GM10248 (cell line): Measurements from ENCODE around the gene NUDT14.

Experiments
- CTCF ChIA-PET: fragments of 300-600 bp; sonication (Branson Sonifier 250); formaldehyde crosslinking; extraction: SDS; loops from one replicate; lab custom pipeline; 2021; ENCODE audit warnings: antibody characterized with exemption; lab: Yijun Ruan, JAX
- POLR2A ChIA-PET: fragments of 350-650 bp; sonication (Branson Sonifier 250); formaldehyde crosslinking; extraction: SDS; loops from one replicate; lab custom pipeline; 2020; ENCODE audit warnings: antibody characterized with exemption; lab: Yijun Ruan, JAX
- DNase-seq: peaks from one replicate; pipeline ENCODE4 v3.0.0; 2012; ENCODE audit errors: extremely low spot score
- CTCF ChIP-seq: IDR thresholded peaks from 2 replicates; pipeline ENCODE4 v1.5.1; 2012; ENCODE audit warnings: mild to moderate bottlenecking, low read depth; ENCODE audit errors: extremely low read depth, missing control alignments, control extremely low read depth

The NUDT14 gene

GRCh38 chr14:105212541-105213300 lies 31.6 kb upstream of the NUDT14 start:
- DNase-seq, result no peak
- ChIA-PET POLR2A (no interaction called here), CTCF (no interaction called here)
- no peak for TF ChIP-seq CTCF

GRCh38 chr14:105211758-105212089 lies 30.6 kb upstream of the NUDT14 start:
- DNase-seq, result no peak
- ChIA-PET CTCF (no interaction called here), POLR2A (interaction anchor here (0.5 kb wide), 1 partner anchor 153 kb away, joined by 5 read pairs; no protein-coding TSS in a partner anchor)
- TF ChIP-seq CTCF, result no peak

GRCh38 chr14:105211086-105211757 lies 30.1 kb upstream of the NUDT14 start:
- no peak for TF ChIP-seq CTCF
- ChIA-PET POLR2A (interaction anchor here (0.5 kb wide), 1 partner anchor 154 kb away, joined by 5 read pairs; no protein-coding TSS in a partner anchor), CTCF (no interaction called here)
- DNase-seq, result no peak

DNA sequence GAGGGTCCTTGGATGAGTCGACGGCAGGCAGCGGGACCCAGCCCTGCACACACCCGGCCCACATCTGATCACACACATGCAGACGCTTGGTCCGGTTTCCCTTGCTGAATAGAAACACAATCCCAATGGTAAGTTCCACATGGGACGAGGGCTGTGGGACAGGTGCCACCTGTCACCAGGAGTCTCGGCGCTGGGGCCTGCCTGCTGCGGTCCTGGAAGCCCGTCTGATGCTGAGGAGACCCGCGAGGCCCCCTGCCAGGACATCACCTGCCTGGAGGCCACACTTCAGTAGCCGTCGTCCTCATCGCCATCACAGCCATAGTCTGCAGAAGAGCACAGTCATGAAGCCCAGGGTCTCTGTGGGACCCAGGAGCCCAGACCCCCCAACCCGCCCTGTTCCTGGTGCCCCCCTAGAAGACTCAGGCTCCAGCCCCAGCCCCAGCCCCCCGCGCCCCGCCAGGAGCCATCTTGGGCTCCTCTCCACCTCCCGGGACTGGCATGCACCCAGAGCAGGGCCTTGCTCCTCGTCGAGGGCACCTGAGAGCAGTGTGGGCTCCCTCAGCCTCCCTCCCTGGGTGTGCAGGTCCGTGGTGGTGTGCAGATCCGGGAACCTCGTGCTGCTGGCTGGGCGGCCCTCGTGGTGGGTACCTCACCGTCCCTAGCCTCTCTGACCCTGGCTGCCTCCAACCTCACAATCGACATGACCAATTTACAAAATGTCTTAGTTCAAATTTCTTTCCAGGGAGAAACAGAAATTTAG lies 29.3 kb upstream of the NUDT14 start:
- POLR2A ChIA-PET, result no interaction called here
- TF ChIP-seq CTCF, result no peak
- CTCF ChIA-PET, result no interaction called here
- no peak for DNase-seq

GRCh38 chr14:105209646-105210045 lies 28.5 kb upstream of the NUDT14 start:
- CTCF ChIA-PET, result no interaction called here
- POLR2A ChIA-PET, result no interaction called here
- no peak for TF ChIP-seq CTCF
- no peak for DNase-seq

- DNase-seq, result no peak
- TF ChIP-seq CTCF, result no peak
- ChIA-PET CTCF (no interaction called here), POLR2A (no interaction called here)
Measured at GRCh38 chr14:105209091-105209490, 28.0 kb upstream of the NUDT14 start.
